GM21576 (cell line): ENCODE data around the gene XPNPEP2.
"Not testable (repeated sequence)": the region's sequence is repeated elsewhere in the genome, so short reads cannot be mapped to it uniquely, and the experiment has no call there.

Experiments used
- ATAC-seq: cut with Tn5 transposase; IDR thresholded peaks from one replicate; pipeline ENCODE4 v1.9.1; 2021; ENCODE audit warnings: mild to moderate bottlenecking, moderate library complexity; ENCODE audit not compliant: unreplicated experiment

XPNPEP2 gene

GRCh38 chrX:129719268-129719667 lies 19.5 kb upstream of the XPNPEP2 start:
- no peak for ATAC-seq

GRCh38 chrX:129719931-129720530 lies 18.7 kb upstream of the XPNPEP2 start:
- no peak for ATAC-seq

GRCh38 chrX:129720741-129721140 lies 18.0 kb upstream of the XPNPEP2 start:
- ATAC-seq: no peak

- no peak for ATAC-seq
These were observed 17.4 kb upstream of the XPNPEP2 start for GRCh38 chrX:129721414-129721813.

GRCh38 chrX:129721870-129722269 lies 16.9 kb upstream of the XPNPEP2 start:
- ATAC-seq: no peak

GRCh38 chrX:129723511-129723910 lies 15.3 kb upstream of the XPNPEP2 start:
- no peak for ATAC-seq

GRCh38 chrX:129724754-129725153 lies 14.0 kb upstream of the XPNPEP2 start:
- no peak for ATAC-seq

GRCh38 chrX:129726307-129727111 lies 12.3 kb upstream of the XPNPEP2 start:
- no peak for ATAC-seq

- ATAC-seq: no peak
These were observed 10.7 kb upstream of the XPNPEP2 start for GRCh38 chrX:129728061-129728460.

- ATAC-seq: no peak
These were observed 7.6 kb upstream of the XPNPEP2 start for GRCh38 chrX:129731228-129731627.

GRCh38 chrX:129732857-129733256 lies 5.9 kb upstream of the XPNPEP2 start:
- ATAC-seq: no peak

- no peak for ATAC-seq
These were observed 5.4 kb upstream of the XPNPEP2 start for GRCh38 chrX:129733335-129733734.

- ATAC-seq: no peak
These were observed 2.3 kb upstream of the XPNPEP2 start for GRCh38 chrX:129736491-129736890.

GRCh38 chrX:129737916-129738315 lies 863 bp upstream of the XPNPEP2 start:
- ATAC-seq: no peak

GRCh38 chrX:129739578-129739977 lies 799 bp downstream of the XPNPEP2 start:
- no peak for ATAC-seq

GRCh38 chrX:129741880-129742758 lies 3.3 kb downstream of the XPNPEP2 start:
- no peak for ATAC-seq

- not testable (repeated sequence) for ATAC-seq
These were observed 4.0 kb downstream of the XPNPEP2 start for GRCh38 chrX:129742759-129743152.

GRCh38 chrX:129743821-129744220 lies 5.0 kb downstream of the XPNPEP2 start:
- no peak for ATAC-seq

GRCh38 chrX:129744861-129745321 lies 6.1 kb downstream of the XPNPEP2 start:
- ATAC-seq: no peak

GRCh38 chrX:129746557-129747470 lies 8.0 kb downstream of the XPNPEP2 start:
- no peak for ATAC-seq
